Small intestine (tissue), 7 donors: ENCODE data around the gene RIPK1. TPM values are rescaled to one million over a fixed set of nuclear protein-coding genes. Genes with fewer than 3 reads are reported as not detected.
"Not testable (repeated sequence)": the region's sequence is repeated elsewhere in the genome, so short reads cannot be mapped to it uniquely, and the experiment has no call there.

Experiments used
- DNase-seq, 2 donors: peaks; one replicate each; pipeline versions ENCODE4 v3.0.0 to v3.0.0-alpha.2; 2013
- FAIRE-seq: peaks from 2 replicates; lab custom pipeline; 2012; peaks lifted over from hg19 to GRCh38; lab: Jason Lieb, UNC
- H3K27ac ChIP-seq, 3 donors: one replicate each; pipeline ENCODE4 v1.5.1; 2013; ENCODE audit warnings: low read length in 2 of 3, mild to moderate bottlenecking in 2 of 3, control low read depth in 1 of 3, inconsistent platforms in 1 of 3, low read depth in 1 of 3, moderate library complexity in 1 of 3
- H3K27me3 ChIP-seq, 3 donors: one replicate each; pipeline ENCODE4 v1.6.1; 2013; ENCODE audit warnings: low read length in 3 of 3, inconsistent platforms in 1 of 3; ENCODE audit not compliant: control insufficient read depth in 3 of 3, insufficient read depth in 3 of 3
- H3K36me3 ChIP-seq, 3 donors: one replicate each; pipeline ENCODE4 v1.6.1; 2013; ENCODE audit warnings: low read length in 3 of 3, inconsistent platforms in 1 of 3, low read depth in 1 of 3, mild to moderate bottlenecking in 1 of 3, moderate library complexity in 1 of 3; ENCODE audit not compliant: control insufficient read depth in 3 of 3, insufficient read depth in 2 of 3
- H3K4me1 ChIP-seq, 3 donors: one replicate each; pipeline ENCODE4 v1.6.1; 2013; ENCODE audit warnings: low read length in 2 of 3, inconsistent platforms in 1 of 3, low read depth in 1 of 3, mild to moderate bottlenecking in 1 of 3, moderate library complexity in 1 of 3; ENCODE audit not compliant: control insufficient read depth in 3 of 3, insufficient read depth in 2 of 3
- H3K4me3 ChIP-seq, 3 donors: one replicate each; pipeline ENCODE4 v1.5.1; 2013; ENCODE audit warnings: low read length in 3 of 3, control low read depth in 1 of 3, inconsistent platforms in 1 of 3, low read depth in 1 of 3, mild to moderate bottlenecking in 1 of 3, moderate library complexity in 1 of 3
- H3K9me3 ChIP-seq, 2 donors: one replicate each; pipeline ENCODE4 v1.6.1; 2013; ENCODE audit warnings: low read depth in 1 of 2, low read length in 1 of 2; ENCODE audit not compliant: control insufficient read depth in 2 of 2, insufficient read depth in 1 of 2
- WGBS, 3 donors: extraction: QIAGEN DNeasy Blood & Tissue Kit; methylation state at CpG; one replicate each; pipeline ENCODE4 v1.1.7; 2013; 5-methylcytosine and 5-hydroxymethylcytosine counted together
- polyA plus RNA-seq, 4 donors: library from polyadenylated mRNA; stranded (reverse) in 3 of 4; unstranded in 1 of 4; fragments of 200-250 nt in 3 of 4; fragments of 120-200 nt in 1 of 4; gene quantifications; one replicate each; pipeline versions ENCODE4 v1.2.1 to v1.2.3, GENCODE V29; 2013
- donor health status: healthy with polysubstance abuse.
- donor health status: control.
- donor health status: control.
- donor health status: Bipolar disorder and iron deficiency.
- donor health status: healthy.

RIPK1 gene
- polyA plus RNA-seq, 4 donors: 14.4 to 31.1 (median 29.5) TPM

DNA sequence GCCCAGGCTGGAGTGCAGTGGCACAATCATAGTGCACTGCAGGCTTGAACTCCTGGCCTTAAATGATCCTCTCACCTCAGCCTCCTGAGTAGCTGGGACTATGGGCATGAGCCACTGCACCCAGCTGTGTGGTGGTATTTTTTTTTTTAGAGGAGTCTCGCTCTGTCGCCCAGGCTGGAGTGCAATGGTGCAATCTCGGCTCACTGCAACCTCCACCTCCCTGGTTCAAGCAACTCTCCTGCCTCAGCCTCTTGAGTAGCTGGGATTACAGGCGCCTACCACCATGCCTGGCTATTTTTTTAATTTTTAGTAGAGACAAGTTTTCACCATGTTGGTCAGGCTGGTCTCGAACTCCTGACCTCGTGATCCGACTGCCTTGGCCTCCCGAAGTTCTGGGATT, 10.7 kb downstream of the RIPK1 start:
- H3K36me3 ChIP-seq: peaks cover 12 to 48% (median 38%) of the 10 kb centered on the region in 3 donors
- WGBS, 3 donors: 90 to 98% (median 94%) methylated on average over 8 of the region's 8 CpGs

DNA sequence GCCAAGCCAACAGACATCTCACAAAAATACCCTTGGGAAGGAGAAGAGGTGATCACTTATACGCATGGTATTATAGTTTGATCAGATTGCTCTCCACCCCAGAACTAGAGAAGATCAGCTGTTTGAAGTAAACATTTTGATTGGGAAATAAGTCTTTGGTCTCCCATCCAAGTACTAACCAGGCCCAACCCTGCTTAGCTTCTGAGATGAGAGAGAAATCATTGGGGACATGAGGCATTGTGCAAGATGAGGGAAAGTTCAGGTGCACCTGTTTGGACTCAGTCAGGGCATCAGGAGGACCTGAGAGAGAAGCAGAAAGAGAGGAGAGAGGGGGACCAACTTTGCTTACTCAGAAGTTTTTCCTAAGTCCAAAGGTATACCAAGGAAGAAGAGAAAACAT, 11.4 kb downstream of the RIPK1 start:
- Histone ChIP-seq H3K4me3 (no peak overlapping the region), H3K27me3 (no peaks in the 10 kb centered on the region), H3K9me3 (no peaks in the 10 kb centered on the region), H3K36me3 (peaks cover 16 to 51% (median 41%) of the 10 kb centered on the region in 3 donors), H3K4me1 (peaks cover 0 to 9% (median 0%) of the 10 kb centered on the region in 3 donors), H3K27ac (no peak overlapping the region)
- WGBS, 3 donors: 94 to 100% (median 100%) methylated on average over 1 of the region's 1 CpG
- no peak for FAIRE-seq
- DNase-seq: no peak

More for the DNA sequence above, 10.7 kb downstream of the RIPK1 start:
- not testable (repeated sequence) for H3K27me3 ChIP-seq, DNase-seq, H3K9me3 ChIP-seq, H3K27ac ChIP-seq, H3K4me3 ChIP-seq, H3K4me1 ChIP-seq, FAIRE-seq

DNA sequence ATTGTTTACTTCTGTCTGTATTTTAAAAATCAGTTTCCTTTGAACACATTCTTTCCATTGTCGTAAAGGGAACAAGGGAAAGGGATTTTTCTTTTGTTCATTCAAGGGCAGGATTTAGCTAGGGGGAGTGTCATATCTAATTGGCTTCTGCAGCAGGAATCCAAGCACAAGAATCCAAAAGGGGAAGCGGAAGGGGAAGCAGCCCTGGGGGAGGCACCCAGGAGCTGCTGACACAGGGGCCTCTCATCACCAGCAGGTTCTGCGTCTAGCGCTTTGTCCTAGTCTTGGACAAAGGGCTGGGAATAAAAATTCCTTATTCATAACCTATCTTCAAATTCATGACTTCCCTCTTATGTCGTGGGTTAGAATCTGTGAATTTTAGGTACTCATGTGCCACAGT, 13.7 kb downstream of the RIPK1 start:
- no peak for FAIRE-seq
- Histone ChIP-seq H3K9me3 (no peaks in the 10 kb centered on the region), H3K36me3 (peaks cover 17 to 51% (median 45%) of the 10 kb centered on the region in 3 donors), H3K27me3 (no peaks in the 10 kb centered on the region), H3K4me3 (no peak overlapping the region), H3K27ac (no peak overlapping the region), H3K4me1 (no peaks in the 10 kb centered on the region)
- DNase-seq: no peak
- WGBS, 3 donors: 93 to 100% (median 94%) methylated on average over 5 of the region's 5 CpGs

DNA sequence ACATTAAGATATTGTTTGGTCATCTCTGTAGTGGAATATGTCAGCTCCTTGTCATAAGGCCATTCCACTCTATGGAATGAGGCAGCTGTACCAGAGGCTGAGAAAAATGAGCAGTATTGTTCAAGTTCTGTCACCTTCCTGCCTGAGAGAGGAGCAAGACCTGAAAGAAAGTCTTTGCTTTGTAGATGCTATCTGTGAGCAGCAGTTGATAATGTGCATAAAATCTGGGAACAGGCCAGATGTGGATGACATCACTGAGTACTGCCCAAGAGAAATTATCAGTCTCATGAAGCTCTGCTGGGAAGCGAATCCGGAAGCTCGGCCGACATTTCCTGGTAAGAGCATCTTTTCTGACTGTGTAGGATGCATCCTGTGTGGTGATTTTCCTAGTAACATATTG, 16.8 kb downstream of the RIPK1 start:
- no peaks in the 10 kb centered on the region for H3K4me1 ChIP-seq
- DNase-seq (no peak), FAIRE-seq (no peak)
- no peak overlapping the region for H3K27ac ChIP-seq
- H3K9me3 ChIP-seq: peaks cover 0 to 2% of the 10 kb centered on the region in 2 donors
- H3K36me3 ChIP-seq: peaks cover 8 to 47% (median 38%) of the 10 kb centered on the region in 3 donors
- 89 to 99% (median 97%) methylated on average over 4 of the region's 4 CpGs for WGBS, 3 donors
- no peaks in the 10 kb centered on the region for H3K27me3 ChIP-seq
- H3K4me3 ChIP-seq: no peak overlapping the region

DNA sequence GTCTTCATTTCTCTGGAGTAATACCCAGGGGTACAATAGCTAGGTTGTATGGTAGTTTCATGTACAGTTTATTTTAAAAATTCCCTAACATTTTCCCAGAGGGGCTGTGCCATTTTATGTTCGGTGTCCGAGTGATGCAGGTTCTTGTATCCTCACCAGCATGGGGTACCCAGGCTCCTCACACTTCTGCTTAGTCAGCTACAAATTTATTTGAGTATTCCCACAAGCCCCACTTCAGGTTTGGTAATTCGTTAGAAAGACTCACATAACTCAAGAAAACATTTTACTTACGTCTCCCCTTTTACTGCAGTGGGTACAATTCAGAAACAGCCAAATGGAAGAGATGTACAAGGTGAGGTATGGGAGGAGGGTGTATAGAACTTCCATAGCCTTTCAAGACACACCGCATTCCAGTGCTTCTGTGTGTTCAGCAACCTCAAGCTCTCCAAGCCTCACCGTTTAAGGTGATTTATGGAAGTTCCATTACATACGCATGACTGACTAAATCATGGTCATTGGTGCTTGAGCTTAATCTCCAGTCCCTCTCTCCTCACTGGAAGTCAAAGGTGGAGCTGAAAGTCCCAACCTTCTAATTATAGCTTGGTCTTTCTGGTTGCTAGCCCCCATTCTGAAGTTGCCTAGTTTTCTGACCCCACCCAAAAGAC, 18.1 kb downstream of the RIPK1 start:
- FAIRE-seq (no peak), DNase-seq (no peak)
- Histone ChIP-seq H3K4me1 (no peaks in the 10 kb centered on the region), H3K36me3 (peaks cover 6 to 45% (median 35%) of the 10 kb centered on the region in 3 donors), H3K27me3 (no peaks in the 10 kb centered on the region), H3K27ac (no peak overlapping the region), H3K4me3 (no peak overlapping the region), H3K9me3 (peaks cover 0 to 5% of the 10 kb centered on the region in 2 donors)
- 67 to 90% (median 67%) methylated on average over 7 of the region's 7 CpGs for WGBS, 3 donors

DNA sequence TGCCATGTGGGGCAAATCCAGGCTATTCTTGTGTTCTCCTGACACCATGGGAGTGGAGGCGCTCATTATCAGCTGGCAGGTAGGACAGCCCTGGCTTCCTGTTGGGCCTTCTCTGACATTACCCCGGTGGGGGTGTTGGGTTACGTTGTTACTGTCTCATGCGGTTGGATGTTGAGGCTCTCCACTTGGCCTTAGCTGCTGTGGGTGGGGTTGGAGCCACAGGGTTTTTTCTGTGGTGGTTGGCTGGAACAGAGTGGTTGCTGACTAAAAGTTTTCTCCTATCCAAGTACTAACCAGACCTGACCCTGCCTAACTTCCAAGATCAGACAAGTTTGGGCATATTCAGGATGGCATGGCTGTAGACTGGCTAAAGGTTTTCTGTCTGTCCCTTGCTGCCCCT, 20.2 kb downstream of the RIPK1 start:
- H3K4me3 ChIP-seq: no peak overlapping the region
- peaks cover 0 to 5% of the 10 kb centered on the region in 2 donors for H3K9me3 ChIP-seq
- peaks cover 6 to 32% (median 29%) of the 10 kb centered on the region in 3 donors for H3K36me3 ChIP-seq
- 72 to 88% (median 85%) methylated on average over 4 of the region's 4 CpGs for WGBS, 3 donors
- H3K4me1 ChIP-seq: no peaks in the 10 kb centered on the region
- no peak overlapping the region for H3K27ac ChIP-seq
- no peak for DNase-seq
- FAIRE-seq: no peak
- no peaks in the 10 kb centered on the region for H3K27me3 ChIP-seq

DNA sequence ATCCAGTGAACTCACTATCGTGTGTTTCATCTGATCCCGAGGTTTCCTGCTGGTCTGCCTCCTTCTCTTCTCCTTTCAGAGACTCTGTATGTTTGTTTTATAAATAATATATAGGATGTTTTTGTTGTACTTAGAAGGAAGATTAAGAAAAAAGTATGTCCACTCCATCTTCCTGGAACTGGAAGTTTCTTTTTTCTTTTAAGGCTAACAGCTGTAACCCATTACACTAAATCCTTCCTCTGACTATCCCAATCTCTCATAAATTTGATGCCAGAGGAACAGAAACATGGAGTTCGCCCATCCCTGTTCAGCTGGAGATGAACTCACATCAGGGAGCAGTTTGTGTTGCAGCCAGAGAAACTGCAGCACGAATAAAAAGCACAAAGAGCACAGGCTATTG, 20.7 kb downstream of the RIPK1 start:
- Histone ChIP-seq H3K9me3 (peaks cover 0 to 8% of the 10 kb centered on the region in 2 donors), H3K27me3 (no peaks in the 10 kb centered on the region), H3K27ac (no peak overlapping the region), H3K4me3 (no peak overlapping the region), H3K4me1 (no peaks in the 10 kb centered on the region), H3K36me3 (peaks cover 8 to 30% (median 24%) of the 10 kb centered on the region in 3 donors)
- DNase-seq (no peak), FAIRE-seq (no peak)
- 65 to 86% (median 74%) methylated on average over 4 of the region's 4 CpGs for WGBS, 3 donors

DNA sequence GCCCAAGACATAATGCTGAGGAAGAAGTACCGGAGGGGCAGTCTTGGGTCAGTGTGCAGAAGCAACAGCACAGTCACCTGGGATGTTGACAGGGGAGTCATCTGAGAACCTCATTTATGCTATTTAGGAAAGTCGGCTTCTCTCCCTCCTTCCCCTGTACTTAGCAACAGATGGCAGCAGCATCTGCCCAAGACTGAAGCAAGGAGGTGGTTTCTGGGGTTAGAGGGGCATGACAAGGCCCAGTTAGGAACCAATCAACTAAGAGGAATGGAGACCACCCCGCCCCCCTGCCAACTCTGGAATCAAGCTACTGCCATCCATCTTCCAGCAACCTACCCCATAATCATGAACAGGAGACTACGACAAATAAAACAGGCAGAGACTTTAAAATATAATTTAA, 21.7 kb downstream of the RIPK1 start:
- H3K27me3 ChIP-seq: no peaks in the 10 kb centered on the region

More for the DNA sequence above, 21.7 kb downstream of the RIPK1 start:
- no peaks in the 10 kb centered on the region for H3K4me1 ChIP-seq
- no peak for DNase-seq
- 89 to 97% (median 96%) methylated on average over 4 of the region's 4 CpGs for WGBS, 3 donors
- no peak for FAIRE-seq
- peaks cover 0 to 9% of the 10 kb centered on the region in 2 donors for H3K9me3 ChIP-seq
- H3K27ac ChIP-seq: no peak overlapping the region
- peaks cover 6 to 29% (median 21%) of the 10 kb centered on the region in 3 donors for H3K36me3 ChIP-seq
- no peak overlapping the region for H3K4me3 ChIP-seq
